ENCODE results near the gene ACBD6. TPM values are rescaled to one million over a fixed set of nuclear protein-coding genes. Genes with fewer than 3 reads are reported as not detected.

Gene ACBD6
- total and polyA plus RNA-seq, 10 of the 15 experiments (the other 5 are each of a cell fraction or from before 2014, with no cell fraction given): 15.0 to 67.3 (median 55.0) TPM

DNA sequence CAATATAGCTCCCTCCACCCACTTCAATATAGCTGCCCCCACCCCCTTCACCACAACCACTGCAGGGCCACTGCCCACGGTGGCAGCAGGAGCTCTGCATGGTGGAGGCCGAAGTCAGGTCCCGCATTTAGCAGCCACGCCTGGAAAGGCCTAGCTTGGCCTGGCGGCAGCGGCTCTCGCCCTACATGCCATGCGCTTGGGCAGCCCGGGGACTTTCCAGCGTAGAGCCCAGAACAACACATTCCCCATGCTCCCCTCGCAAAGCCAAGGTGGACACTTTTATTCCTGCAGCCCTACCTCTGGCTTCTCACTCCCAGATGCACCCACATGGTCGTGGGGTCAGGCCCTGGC is 235.2 kb downstream of the ACBD6 start:
- no peaks in the 10 kb centered on the region for H3K9me3 ChIP-seq (replicated peaks; ENCODE audit: control insufficient read depth, insufficient read depth, low read length)
- no peak overlapping the region for H2AFZ ChIP-seq (ENCODE audit: control insufficient read depth, low read depth, low read length)
- POLR2A ChIA-PET: no interaction called here
- FAIRE-seq: no peak
- H3K4me3 ChIP-seq: no peak overlapping the region
- no peak for ATAC-seq
- WGBS (ENCODE audit: insufficient coverage, insufficient replicate concordance, low lambda C conversion rate, missing lambda C conversion rate): 82% methylated on average over 12 of the region's 12 CpGs
- no peaks in the 10 kb centered on the region for H3K27me3 ChIP-seq (replicated peaks in 1 of 2; ENCODE audit: control insufficient read depth in 2 of 2, insufficient read depth in 2 of 2, low read length in 1 of 2)
- no peaks in the 10 kb centered on the region for H4K20me1 ChIP-seq (ENCODE audit: control insufficient read depth, insufficient read depth)
- BruUV-seq (replicated peaks): no TSS peak
- no peak overlapping the region for H3K27ac ChIP-seq (ENCODE audit: control insufficient read depth, insufficient read depth)
- in situ Hi-C loops (cut with MboI) (no loop called here), intact Hi-C loops (cut with micrococcal nuclease; ENCODE audit: unreplicated experiment) (no loop called here)
- H3K79me2 ChIP-seq (ENCODE audit: control insufficient read depth, insufficient read depth, low read length): no peaks in the 10 kb centered on the region
- CTCF ChIA-PET: interaction anchor here (1.2 to 1.3 kb wide), 2 partner anchors 15 to 216 kb away, joined by 4 read pairs; no protein-coding TSS in a partner anchor
- RAD21 ChIA-PET (ENCODE audit: unreplicated experiment): no interaction called here
- H3K4me2 ChIP-seq (ENCODE audit: control insufficient read depth, insufficient read depth): no peak overlapping the region
- SMC1A ChIA-PET (ENCODE audit: uncharacterized antibody, unreplicated experiment): no interaction called here
- no peaks in the 10 kb centered on the region for H3K4me1 ChIP-seq (ENCODE audit: control insufficient read depth, insufficient read depth, low read length)
- no peaks in the 10 kb centered on the region for H3K36me3 ChIP-seq (ENCODE audit: control insufficient read depth in 2 of 2, insufficient read depth in 2 of 2, low read length in 1 of 2)
- TF ChIP-seq YY1 (IDR thresholded peaks at IDR 0.05; ENCODE audit: low read depth, low read length) (no peak), YBX1 (IDR thresholded peaks at IDR 0.05) (no peak), HDAC2 (IDR thresholded peaks at IDR 0.05) (no peak), KDM1A (IDR thresholded peaks at IDR 0.05; ENCODE audit: borderline replicate concordance) (no peak)
- TF ChIP-seq, protein P1, sequence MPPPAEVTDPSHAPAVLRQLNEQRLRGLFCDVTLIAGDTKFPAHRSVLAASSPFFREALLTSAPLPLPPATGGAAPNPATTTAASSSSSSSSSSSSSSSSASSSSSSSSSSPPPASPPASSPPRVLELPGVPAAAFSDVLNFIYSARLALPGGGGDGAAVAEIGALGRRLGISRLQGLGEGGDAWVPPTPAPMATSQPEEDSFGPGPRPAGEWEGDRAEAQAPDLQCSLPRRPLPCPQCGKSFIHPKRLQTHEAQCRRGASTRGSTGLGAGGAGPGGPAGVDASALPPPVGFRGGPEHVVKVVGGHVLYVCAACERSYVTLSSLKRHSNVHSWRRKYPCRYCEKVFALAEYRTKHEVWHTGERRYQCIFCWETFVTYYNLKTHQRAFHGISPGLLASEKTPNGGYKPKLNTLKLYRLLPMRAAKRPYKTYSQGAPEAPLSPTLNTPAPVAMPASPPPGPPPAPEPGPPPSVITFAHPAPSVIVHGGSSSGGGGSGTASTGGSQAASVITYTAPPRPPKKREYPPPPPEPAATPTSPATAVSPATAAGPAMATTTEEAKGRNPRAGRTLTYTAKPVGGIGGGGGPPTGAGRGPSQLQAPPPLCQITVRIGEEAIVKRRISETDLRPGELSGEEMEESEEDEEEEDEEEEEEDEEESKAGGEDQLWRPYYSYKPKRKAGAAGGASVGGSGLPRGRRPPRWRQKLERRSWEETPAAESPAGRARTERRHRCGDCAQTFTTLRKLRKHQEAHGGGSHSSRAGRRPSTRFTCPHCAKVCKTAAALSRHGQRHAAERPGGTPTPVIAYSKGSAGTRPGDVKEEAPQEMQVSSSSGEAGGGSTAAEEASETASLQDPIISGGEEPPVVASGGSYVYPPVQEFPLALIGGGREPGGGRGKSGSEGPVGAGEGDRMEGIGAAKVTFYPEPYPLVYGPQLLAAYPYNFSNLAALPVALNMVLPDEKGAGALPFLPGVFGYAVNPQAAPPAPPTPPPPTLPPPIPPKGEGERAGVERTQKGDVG (CRISPR knock-in tag; IDR thresholded peaks at IDR 0.05): no peak
- no peak for DNase-seq (ENCODE audit: low read depth, low spot score)
- no peak overlapping the region for H3K9ac ChIP-seq (ENCODE audit: control insufficient read depth, insufficient read depth, low read length)

Data from GM12878 (cell line).